LNCaP clone FGC (cell line): ENCODE data around the gene EVC.

ENCODE experiments used
- DNase-seq: peaks from one replicate; pipeline ENCODE4 v3.0.0-alpha.2; 2011; ENCODE audit warnings: low read depth
- H3K4me3 ChIP-seq: 2 replicates; pipeline ENCODE4 v1.5.1; 2011; ENCODE audit warnings: mild to moderate bottlenecking, low read depth, low read length, control low read depth
- TF ChIP-seq, protein P1 (sequence below): IDR thresholded peaks from 2 replicates; pipeline ENCODE4 v1.5.1; 2012; ENCODE audit warnings: mild to moderate bottlenecking; ENCODE audit not compliant: control insufficient read depth, insufficient read depth; ENCODE audit errors: extremely low read depth

The EVC gene

DNA sequence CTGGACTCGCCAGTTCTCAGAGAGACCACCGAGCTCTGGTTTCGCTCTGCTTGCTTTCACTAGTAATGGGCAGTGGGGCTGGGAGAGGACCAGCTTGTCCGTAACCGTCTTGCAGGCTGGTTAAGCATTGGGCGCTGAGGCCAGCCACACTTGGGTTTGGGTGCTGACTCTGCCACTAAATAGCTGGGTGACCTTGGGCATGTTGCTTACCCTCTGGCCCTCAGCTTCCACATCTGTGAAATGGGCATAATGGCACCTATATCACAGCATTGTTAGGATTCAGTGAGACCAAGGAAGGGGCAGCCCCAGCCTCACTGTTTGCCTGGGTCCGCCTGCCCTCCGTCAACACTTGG is 43.5 kb downstream of the EVC start:
- TF ChIP-seq, protein P1, sequence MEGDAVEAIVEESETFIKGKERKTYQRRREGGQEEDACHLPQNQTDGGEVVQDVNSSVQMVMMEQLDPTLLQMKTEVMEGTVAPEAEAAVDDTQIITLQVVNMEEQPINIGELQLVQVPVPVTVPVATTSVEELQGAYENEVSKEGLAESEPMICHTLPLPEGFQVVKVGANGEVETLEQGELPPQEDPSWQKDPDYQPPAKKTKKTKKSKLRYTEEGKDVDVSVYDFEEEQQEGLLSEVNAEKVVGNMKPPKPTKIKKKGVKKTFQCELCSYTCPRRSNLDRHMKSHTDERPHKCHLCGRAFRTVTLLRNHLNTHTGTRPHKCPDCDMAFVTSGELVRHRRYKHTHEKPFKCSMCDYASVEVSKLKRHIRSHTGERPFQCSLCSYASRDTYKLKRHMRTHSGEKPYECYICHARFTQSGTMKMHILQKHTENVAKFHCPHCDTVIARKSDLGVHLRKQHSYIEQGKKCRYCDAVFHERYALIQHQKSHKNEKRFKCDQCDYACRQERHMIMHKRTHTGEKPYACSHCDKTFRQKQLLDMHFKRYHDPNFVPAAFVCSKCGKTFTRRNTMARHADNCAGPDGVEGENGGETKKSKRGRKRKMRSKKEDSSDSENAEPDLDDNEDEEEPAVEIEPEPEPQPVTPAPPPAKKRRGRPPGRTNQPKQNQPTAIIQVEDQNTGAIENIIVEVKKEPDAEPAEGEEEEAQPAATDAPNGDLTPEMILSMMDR: no peak
- H3K4me3 ChIP-seq: no peak overlapping the region
- DNase-seq: no peak

DNA sequence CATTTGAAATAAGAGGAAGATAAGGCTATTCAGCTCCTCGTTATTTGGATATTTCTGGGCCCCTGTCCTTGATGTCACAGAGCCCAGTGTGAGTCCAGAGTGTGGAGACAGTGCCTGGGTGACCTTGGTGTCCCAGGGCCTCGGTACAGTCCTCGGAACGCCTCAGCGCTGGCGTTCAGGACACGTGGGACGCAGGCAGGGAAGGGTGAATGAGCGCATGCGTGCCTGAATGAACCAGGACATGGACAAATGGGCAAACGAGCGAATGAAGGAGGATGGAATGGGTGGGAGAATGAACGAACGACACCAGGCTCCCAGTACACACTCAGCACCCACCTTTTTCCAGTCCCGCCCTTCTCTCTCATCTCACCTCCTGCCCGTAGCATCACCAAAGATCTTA is 44.2 kb downstream of the EVC start:
- no peak for DNase-seq
- TF ChIP-seq, protein P1: no peak
- no peak overlapping the region for H3K4me3 ChIP-seq

DNA sequence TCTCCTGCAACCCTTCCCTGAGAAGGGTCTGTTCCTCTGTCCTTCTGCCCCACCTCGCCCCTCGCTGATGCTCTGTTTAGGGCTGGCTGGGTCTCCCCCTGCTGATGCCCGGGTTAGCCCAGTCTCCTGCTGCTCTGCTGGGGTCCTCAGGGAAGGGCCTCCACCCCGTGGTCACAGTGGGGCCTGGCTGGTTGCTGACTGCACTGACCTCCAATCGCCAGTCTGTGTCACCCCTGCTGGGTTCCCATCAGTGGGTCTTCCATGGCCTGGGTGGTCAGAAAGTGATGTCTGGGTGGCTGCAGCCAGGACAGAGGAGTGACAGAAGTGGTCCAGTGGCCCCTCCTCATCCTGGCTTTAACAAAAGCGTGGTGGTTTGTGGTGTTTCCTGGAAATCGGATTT is 44.7 kb downstream of the EVC start:
- TF ChIP-seq, protein P1: no peak
- DNase-seq: no peak
- no peak overlapping the region for H3K4me3 ChIP-seq

DNA sequence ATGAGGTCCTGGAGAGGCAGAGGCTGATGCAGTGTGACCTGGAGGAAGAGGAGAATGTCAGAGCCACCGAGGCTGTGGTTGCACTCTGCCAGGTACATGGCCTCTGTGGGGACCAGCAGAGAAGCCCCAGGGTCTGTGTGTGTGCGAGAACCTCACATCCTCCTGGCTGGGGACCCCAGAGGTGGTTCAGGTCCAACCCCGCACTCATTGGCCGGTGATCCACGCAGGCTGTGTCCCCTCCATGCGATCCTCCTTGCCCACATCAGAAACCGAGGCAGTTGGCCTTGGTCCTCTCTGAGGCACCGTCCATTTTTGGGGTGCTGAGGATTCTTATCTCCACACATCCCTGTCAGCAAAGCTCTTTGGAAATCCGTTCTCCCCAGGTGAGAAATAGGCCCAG is 45.3 kb downstream of the EVC start:
- H3K4me3 ChIP-seq: no peak overlapping the region
- TF ChIP-seq, protein P1: no peak
- DNase-seq: no peak

DNA sequence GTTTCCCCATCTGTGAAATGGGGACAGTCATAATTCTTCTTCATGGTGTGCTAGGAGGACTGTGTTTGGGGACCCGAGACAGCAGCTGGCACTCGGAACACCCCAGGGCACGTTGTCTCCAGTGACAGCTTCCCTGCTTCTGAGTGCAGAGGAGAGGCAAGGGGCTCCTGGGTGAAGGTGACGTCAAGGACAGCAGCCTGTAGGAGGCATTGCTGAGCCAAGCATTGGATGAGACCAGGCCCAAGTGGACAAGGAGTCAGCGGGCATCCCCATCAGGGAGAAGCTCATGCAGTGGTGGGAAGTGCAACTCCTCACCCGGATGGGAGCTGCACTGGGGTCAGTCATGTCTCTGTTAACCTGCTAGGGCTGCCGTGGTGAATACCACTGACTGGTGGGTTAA is 46.1 kb downstream of the EVC start:
- TF ChIP-seq, protein P1: no peak
- no peak overlapping the region for H3K4me3 ChIP-seq

DNA sequence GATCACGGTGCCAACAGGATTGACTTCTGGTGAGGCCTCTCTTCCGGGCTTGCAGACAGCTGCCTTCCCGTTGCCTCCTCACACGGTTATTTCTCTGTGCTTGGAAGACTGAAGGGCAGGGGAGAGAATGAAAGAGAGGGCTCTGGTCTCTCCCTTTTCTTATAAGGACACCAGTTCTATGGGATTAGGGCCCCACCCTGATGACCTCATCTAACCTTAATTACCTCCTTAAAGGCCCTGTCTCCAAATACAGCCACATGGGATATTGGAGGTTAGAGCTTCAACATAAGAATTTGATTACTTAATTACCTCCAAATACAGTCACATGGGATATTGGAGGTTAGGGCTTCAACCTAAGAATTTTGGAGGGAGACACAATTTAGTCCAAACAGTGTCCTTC is 46.5 kb downstream of the EVC start:
- no peak overlapping the region for H3K4me3 ChIP-seq
- no peak for DNase-seq

More for the DNA sequence above, 46.1 kb downstream of the EVC start:
- DNase-seq: no peak

DNA sequence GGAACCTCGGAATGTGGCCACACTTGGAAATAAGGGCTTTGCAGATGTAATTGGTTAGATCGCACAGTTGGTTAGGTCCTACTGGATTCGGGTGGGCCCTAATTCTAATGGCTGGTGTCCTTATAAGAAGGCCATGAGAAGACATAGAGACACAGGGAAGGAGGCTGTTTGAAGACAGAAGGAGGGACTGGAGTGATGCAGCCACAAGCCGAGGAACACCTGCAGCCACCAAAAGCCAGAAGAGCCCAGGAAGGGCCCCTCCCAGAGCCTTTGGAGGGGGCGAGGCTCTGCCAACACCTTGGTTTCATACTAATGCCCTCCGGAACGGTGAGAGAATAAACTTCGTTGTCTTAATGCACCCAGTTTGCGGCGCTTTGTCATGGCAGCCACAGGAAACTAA is 47.0 kb downstream of the EVC start:
- no peak overlapping the region for H3K4me3 ChIP-seq
- TF ChIP-seq, protein P1: no peak
- DNase-seq: no peak

More for the DNA sequence above, 46.5 kb downstream of the EVC start:
- TF ChIP-seq, protein P1: no peak
